Stimulated activated CD8-positive, alpha-beta memory T cell treated with anti-CD3 and anti-CD28 coated beads, Interleukin-7, amount 100 ng/mL, for 4 hours (primary cell): Measurements from ENCODE around the gene MEF2D.

Source experiments
- DNase-seq, 2 donors: peaks; one replicate each; pipeline ENCODE4 v3.0.0-alpha.2; 2020; ENCODE audit warnings: low read depth in 2 of 2

MEF2D gene

GRCh38 chr1:156470473-156470872 is 30.1 kb downstream of the MEF2D start:
- no peak for DNase-seq

- no peak for DNase-seq
These were observed 31.8 kb downstream of the MEF2D start for GRCh38 chr1:156468693-156469345.

- no peak for DNase-seq
These were observed 32.7 kb downstream of the MEF2D start for GRCh38 chr1:156467906-156468305.

DNA sequence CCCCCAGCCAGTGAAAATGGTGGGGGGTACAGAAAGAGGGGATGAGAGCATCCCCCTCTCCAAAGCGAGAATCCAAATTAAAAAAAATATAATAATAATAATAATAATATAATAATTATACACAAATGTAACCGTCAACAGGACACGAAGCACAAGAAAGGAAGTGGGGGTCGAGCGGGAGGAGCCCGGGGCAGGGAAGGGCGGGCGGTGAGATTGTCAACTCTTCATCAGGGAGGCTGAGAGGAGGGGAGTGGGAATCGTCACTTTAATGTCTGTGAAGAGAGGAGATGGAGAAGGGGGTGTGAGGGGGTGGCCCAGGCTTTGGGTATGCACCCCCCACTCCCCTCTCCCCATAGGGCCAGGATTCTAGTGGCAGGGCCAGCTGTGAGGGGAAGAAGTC is 33.2 kb downstream of the MEF2D start:
- no peak for DNase-seq

DNA sequence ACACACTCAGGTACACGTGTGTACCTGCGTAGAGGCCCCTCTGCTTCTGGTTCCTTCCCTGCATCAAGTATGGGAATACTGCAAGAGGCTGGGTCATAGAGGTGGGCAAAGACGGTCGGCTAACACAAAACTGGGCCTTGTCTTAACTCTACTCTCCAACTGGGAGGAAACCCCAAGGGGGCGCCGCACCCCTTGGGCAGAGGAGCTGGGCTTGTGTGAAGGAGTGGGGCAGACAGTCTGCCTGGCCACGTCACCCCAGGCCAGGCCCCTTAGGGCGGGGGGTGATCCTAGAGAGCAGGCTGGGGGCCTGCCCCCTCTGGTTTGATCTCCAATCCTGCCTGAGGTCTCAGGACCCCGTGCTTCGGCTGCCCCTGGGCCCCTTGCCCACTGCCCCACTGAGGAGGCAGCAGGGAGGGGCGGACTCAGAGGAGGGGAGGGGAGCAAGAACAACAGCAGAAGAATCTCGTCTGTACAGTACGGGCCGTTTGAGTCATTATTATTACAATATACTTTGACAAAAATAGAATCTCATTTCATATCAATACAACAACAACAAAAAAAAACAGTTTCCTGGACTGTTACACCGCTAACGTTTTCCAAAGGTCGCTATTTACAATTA is 34.7 kb downstream of the MEF2D start:
- no peak for DNase-seq

DNA sequence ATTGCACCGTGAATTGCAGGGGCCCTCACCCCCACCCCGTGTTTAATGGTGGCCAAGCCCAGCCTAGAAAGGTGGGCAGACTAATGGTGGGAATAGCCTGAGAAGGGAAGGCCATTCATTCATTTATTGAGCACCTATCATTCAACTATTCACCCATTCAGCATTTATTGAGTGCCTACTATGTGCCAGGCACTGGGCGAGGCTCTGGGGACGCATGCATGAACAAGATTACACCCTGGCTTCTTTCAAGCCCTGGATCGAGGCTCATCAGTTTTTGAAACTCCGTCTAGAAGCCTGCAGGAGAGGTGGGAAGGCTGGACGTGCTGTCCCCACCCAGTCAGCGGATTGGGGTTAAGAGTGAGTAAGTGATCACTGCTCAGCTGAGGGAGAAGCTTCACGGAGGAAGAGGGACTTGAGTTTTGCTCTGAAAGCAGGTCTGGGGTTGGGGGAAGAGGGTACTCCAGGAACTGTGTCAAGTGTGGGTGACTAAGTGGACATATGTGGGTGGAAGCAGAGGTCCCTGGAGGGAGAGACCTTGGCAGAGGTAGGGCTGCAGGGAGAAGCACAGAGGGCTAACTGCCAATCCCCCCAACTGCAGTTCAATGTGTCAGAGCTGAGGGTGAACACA is 35.6 kb downstream of the MEF2D start:
- DNase-seq: no peak

- DNase-seq: no peak
These were observed 36.2 kb downstream of the MEF2D start for GRCh38 chr1:156464335-156464734.

DNA sequence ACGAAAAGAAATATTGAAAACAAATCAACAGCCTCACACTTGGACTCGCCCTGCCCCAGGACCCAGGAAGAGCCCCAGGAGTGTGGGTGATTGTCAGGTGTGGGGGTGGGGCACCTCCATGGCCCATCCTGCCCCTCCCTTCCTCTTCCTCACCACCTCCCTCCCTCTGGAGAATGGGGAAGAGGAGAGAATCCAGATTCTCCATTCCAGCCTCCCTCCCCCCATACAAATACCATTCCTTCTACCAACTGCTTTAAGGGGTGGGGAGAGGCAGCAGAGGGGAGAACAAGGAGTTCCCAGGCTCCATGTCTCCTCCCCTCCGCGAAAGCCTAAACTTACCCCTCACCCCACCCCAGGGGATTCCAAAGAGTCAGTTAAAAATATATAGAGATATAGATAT is 36.7 kb downstream of the MEF2D start:
- no peak for DNase-seq

- DNase-seq: no peak
These were observed 37.4 kb downstream of the MEF2D start for GRCh38 chr1:156462954-156463795.

DNA sequence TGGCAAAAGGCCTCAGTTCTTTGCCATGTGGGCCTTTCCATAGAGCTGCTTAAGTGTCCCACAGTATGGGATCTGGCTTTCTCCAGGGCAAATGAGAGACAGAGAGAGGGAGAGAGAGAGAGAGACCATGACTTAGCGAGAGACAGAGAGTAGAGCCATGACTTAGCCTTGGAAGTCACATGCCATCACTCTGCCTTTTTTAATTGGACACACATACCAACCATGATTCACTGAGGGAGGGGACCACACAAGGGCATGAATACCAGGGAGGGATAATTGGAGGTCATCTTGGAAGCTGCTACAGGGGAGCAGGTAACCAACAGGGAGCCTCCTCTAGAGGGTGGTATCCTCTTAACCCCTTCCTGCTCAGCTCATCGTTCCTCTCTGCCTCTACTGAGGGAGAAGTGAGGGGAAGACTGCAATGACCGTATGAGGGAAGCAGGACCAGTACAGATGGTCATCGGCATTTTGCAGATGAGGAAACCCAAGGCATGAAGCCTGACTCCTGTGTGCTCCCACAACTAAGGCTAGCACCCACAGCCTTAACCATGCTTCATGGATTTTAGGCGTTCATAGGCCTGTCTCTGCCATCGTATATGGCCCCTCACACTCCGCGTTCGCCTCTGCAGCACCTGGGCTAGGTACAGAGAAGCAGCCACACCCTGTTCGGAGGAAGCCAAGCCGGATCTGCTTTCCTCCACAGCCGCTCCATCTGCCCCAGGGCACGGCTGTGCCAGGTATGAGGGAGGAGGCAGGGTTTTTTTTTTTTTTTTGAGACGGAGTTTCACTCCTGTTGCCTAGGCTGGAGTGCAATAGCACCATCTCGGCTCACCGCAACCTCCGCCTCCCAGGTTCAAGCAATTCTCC is 38.6 kb downstream of the MEF2D start:
- no peak for DNase-seq

DNA sequence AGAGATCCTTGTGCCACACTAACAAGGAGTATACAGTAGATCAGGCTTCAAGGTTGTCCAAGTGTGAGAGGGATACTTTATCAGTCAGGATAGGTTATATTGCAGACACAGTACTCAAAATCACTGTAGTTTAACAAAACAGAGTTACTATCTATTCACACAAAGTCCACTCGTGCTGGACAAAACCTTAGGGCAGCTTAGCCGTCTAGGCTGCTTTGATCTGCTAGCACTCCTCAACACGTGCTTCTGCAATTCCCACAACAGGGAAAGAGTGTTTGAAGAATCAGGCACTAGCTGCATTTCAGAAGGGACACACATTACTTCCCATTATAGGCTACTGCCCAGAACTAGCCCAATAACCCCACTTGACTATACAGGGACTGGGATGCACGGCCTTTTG is 39.5 kb downstream of the MEF2D start:
- no peak for DNase-seq

DNA sequence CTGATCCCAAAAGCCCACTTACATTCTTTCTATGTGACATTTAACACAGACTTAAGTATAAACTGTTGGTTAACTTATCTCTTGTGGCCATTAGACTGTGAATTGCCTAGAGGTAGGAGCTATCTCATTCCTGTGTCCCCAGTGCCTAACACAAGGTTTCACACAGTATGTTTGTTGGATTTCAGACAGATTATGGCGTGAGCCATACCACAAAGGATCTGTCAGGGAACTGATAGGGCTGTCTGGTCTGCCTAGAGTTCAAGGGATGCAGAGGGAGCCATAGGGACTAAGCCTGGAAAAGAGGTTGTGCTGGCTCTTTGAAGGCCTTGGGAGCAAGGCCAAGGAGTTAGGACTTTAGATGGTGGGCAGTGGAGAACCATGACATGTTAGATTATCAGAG is 40.0 kb downstream of the MEF2D start:
- no peak for DNase-seq

- no peak for DNase-seq
These were observed 42.4 kb downstream of the MEF2D start for GRCh38 chr1:156458181-156458503.

GRCh38 chr1:156456625-156457465 is 43.7 kb downstream of the MEF2D start:
- DNase-seq: peak; percentile 94 to 96

GRCh38 chr1:156455362-156455761 is 45.2 kb downstream of the MEF2D start:
- DNase-seq: no peak

- DNase-seq: no peak
These were observed 47.7 kb downstream of the MEF2D start for GRCh38 chr1:156452907-156453306.

GRCh38 chr1:156451505-156452160 is 48.9 kb downstream of the MEF2D start:
- DNase-seq: no peak

DNA sequence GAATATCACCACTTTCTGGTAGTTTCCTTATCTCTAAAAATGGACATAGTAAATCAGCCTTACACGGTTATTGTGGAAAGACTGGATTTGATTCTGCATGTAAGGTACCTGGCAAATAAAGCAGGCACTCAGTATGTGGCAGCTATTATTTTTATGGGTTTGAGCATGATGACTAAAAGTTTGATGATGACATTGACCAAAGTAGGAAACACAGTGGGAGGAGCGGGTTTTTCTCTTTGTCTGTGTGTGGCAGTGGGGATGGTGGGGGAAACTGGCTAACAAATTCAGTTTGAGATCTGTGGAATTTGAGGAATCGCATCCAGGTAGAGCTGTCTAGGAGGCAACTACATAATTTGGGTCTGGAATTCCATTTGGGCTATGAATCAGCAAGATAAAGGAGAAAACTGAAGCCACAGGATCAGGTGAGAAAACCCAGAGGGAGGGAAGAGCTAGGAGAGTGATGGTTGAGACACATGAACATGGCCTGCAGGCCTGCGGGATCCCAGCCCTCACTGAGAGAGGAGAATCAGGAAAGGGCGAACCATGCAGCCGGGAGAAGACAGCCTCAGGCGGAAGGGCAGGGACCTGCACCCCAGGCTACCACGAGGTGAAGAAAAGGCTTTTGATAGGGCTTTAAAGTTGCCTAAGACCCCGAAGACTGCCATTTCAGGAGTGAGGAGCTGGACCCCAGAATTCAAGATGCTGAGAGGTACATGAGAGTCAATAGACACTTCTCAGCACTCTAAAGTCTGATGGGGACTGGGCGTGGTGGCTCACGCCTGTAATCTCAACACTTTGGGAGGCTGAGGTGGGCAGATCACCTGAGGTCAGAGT is 52.2 kb downstream of the MEF2D start:
- DNase-seq: no peak

GRCh38 chr1:156445789-156446263 is 54.7 kb downstream of the MEF2D start:
- DNase-seq: peak; percentile 60 to 62
